Chondrocyte (in vitro differentiated cells): Measurements from ENCODE around the gene EML4. TPM values are rescaled to one million over a fixed set of nuclear protein-coding genes. Genes with fewer than 3 reads are reported as not detected.

Experiments used
- DNase-seq: peaks from one replicate; pipeline ENCODE4 v3.0.0; 2021; ENCODE audit warnings: mixed read lengths, low spot score
- H3K27ac Mint-ChIP-seq: one replicate; pipeline ENCODE4 v1.8.0; 2021; ENCODE audit warnings: mild to moderate bottlenecking, moderate library complexity, mixed read lengths; ENCODE audit not compliant: unreplicated experiment
- H3K27me3 Mint-ChIP-seq: 2 replicates; pipeline ENCODE4 v1.8.0; 2021; ENCODE audit warnings: low read depth, mixed read lengths
- H3K36me3 Mint-ChIP-seq: 2 replicates; pipeline ENCODE4 v1.8.0; 2021; ENCODE audit warnings: low read depth, mixed read lengths
- H3K4me1 Mint-ChIP-seq: 2 replicates; pipeline ENCODE4 v1.8.0; 2021; ENCODE audit warnings: low read depth, mild to moderate bottlenecking, mixed read lengths
- H3K4me3 Mint-ChIP-seq: one replicate; pipeline ENCODE4 v1.8.0; 2021; ENCODE audit warnings: mild to moderate bottlenecking, moderate library complexity, mixed read lengths; ENCODE audit not compliant: unreplicated experiment
- H3K9me3 Mint-ChIP-seq: 2 replicates; pipeline ENCODE4 v1.8.0; 2021; ENCODE audit warnings: low read depth, mixed read lengths
- CTCF ChIP-seq: fragments of 200-600 bp; sonication (generic); IDR thresholded peaks from 2 replicates; pipeline ENCODE4 v1.5.0; 2021; ENCODE audit warnings: antibody characterized with exemption, mild to moderate bottlenecking, moderate library complexity
- total RNA-seq: library from RNA; stranded (reverse); gene quantifications from 3 replicates; pipeline ENCODE4 v1.2.1, GENCODE V29; 2021

EML4 gene
- total RNA-seq, 1 donor from 2014 or later = 50.0 TPM

- DNase-seq = no peak
- Mint-ChIP-seq H3K4me1 (peaks cover 7% of the 10 kb centered on the region), H3K36me3 (no peaks in the 10 kb centered on the region), H3K9me3 (no peaks in the 10 kb centered on the region), H3K4me3 (no peak overlapping the region), H3K27ac (no peak overlapping the region), H3K27me3 (no peaks in the 10 kb centered on the region)
- TF ChIP-seq CTCF = no peak
These were observed 74.1 kb downstream of the EML4 start for GRCh38 chr2:42243297-42243696.

- Mint-ChIP-seq H3K4me3 (no peak overlapping the region), H3K4me1 (peaks cover 11% of the 10 kb centered on the region), H3K27me3 (no peaks in the 10 kb centered on the region), H3K9me3 (no peaks in the 10 kb centered on the region), H3K27ac (no peak overlapping the region), H3K36me3 (no peaks in the 10 kb centered on the region)
- no peak for DNase-seq
- no peak for TF ChIP-seq CTCF
These were observed 75.4 kb downstream of the EML4 start for GRCh38 chr2:42244520-42244919.

- Mint-ChIP-seq H3K4me1 (peaks cover 17% of the 10 kb centered on the region), H3K4me3 (no peak overlapping the region)
- no peak for TF ChIP-seq CTCF
These were observed 76.2 kb downstream of the EML4 start for GRCh38 chr2:42245396-42245795.

GRCh38 chr2:42246562-42246961 is 77.4 kb downstream of the EML4 start:
- no peaks in the 10 kb centered on the region for H3K27me3 Mint-ChIP-seq
- no peak for DNase-seq
- H3K4me1 Mint-ChIP-seq = peaks cover 17% of the 10 kb centered on the region
- TF ChIP-seq CTCF = no peak
- no peak overlapping the region for H3K4me3 Mint-ChIP-seq
- H3K9me3 Mint-ChIP-seq = no peaks in the 10 kb centered on the region
- H3K27ac Mint-ChIP-seq = no peak overlapping the region
- H3K36me3 Mint-ChIP-seq = peaks cover 2% of the 10 kb centered on the region

More at GRCh38 chr2:42245396-42245795, 76.2 kb downstream of the EML4 start:
- Mint-ChIP-seq H3K27me3 (no peaks in the 10 kb centered on the region), H3K27ac (no peak overlapping the region), H3K36me3 (peaks cover 2% of the 10 kb centered on the region), H3K9me3 (no peaks in the 10 kb centered on the region)
- DNase-seq = no peak

DNA sequence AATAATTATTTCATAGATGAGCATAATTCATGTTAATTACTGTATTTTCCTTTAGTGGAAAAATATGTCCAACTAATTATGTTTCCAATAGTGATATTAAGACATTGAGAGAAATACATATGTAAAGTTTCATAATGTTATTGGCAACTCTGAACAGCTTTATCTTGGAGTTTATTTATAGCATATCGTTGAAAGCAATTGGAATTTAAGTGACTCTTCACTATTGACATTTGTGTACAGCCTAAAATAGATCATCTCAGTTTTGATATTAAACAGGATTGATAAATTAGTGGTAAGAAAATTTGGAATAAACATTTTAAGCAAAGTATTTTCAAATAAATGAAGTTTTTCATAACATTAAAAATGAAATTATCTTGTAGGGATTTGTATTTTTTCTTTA is 79.7 kb downstream of the EML4 start:
- Mint-ChIP-seq H3K9me3 (no peaks in the 10 kb centered on the region), H3K4me1 (peaks cover 17% of the 10 kb centered on the region), H3K27ac (no peak overlapping the region), H3K27me3 (no peaks in the 10 kb centered on the region), H3K4me3 (no peak overlapping the region), H3K36me3 (peaks cover 2% of the 10 kb centered on the region)
- no peak for DNase-seq
- TF ChIP-seq CTCF = no peak
